Measurements from ENCODE around the gene GIMAP6. TPM values are rescaled to one million over a fixed set of nuclear protein-coding genes. Genes with fewer than 3 reads are reported as not detected.
A peak's percentile ranks its signal among the peaks of the same experiment; 100 is the strongest.

GIMAP6 gene
- total RNA-seq, 1 experiment from 2014 or later = not detected

GRCh38 chr7:150585199-150585598 lies 47.0 kb downstream of the GIMAP6 start:
- DNase-seq (ENCODE audit: low spot score) = no peak

- peak; percentile 47 for DNase-seq (ENCODE audit: low spot score)
These were observed 51.4 kb downstream of the GIMAP6 start for GRCh38 chr7:150580638-150581394.

GRCh38 chr7:150579979-150580637 lies 52.1 kb downstream of the GIMAP6 start:
- DNase-seq (ENCODE audit: low spot score) = peak; percentile 58

Other genes with a start within 250 kb of the GIMAP6 start
- gene GIMAP8, start 181.8 kb downstream of the GIMAP6 start, total RNA-seq (2014; rRNA removed; shearing (Covaris generic)) = not detected in 2 replicates
- not detected in 2 replicates for gene GIMAP7, start 117.5 kb downstream of the GIMAP6 start, total RNA-seq (2014; rRNA removed; shearing (Covaris generic))
- gene GIMAP4, start 65.0 kb downstream of the GIMAP6 start, total RNA-seq (2014; rRNA removed; shearing (Covaris generic)) = not detected in 2 replicates
- gene GIMAP2, start 53.3 kb upstream of the GIMAP6 start, total RNA-seq (2014; rRNA removed; shearing (Covaris generic)) = not detected in 2 replicates
- gene GIMAP1, start 84.2 kb upstream of the GIMAP6 start, total RNA-seq (2014; rRNA removed; shearing (Covaris generic)) = not detected in 2 replicates
- not detected in 2 replicates for gene GIMAP5, start 105.0 kb upstream of the GIMAP6 start, total RNA-seq (2014; rRNA removed; shearing (Covaris generic))
- 1.0 and 2.0 TPM in 2 replicates for gene TMEM176B, start 168.0 kb upstream of the GIMAP6 start, total RNA-seq (2014; rRNA removed; shearing (Covaris generic))
- 0.39 and 0.79 TPM in 2 replicates for gene TMEM176A, start 168.4 kb upstream of the GIMAP6 start, total RNA-seq (2014; rRNA removed; shearing (Covaris generic))
- gene AOC1, start 220.1 kb upstream of the GIMAP6 start, total RNA-seq (2014; rRNA removed; shearing (Covaris generic)) = 25.2 and 25.8 TPM in 2 replicates